Sigmoid colon (tissue), 7 donors: ENCODE results near the gene MED8. TPM values are rescaled to one million over a fixed set of nuclear protein-coding genes. Genes with fewer than 3 reads are reported as not detected.

Source experiments
- DNase-seq: peaks from one replicate; pipeline ENCODE4 v3.0.0-alpha.2; 2019
- H3K27ac ChIP-seq, 4 donors: fragments of 200-600 bp; sonication (generic); one replicate each; pipeline ENCODE4 v1.5.1; 2016 to 2019; ENCODE audit warnings: mild to moderate bottlenecking in 1 of 4
- H3K27me3 ChIP-seq, 3 donors: fragments of 200-600 bp; sonication (generic); one replicate each; pipeline ENCODE4 v1.5.1; 2019; ENCODE audit warnings: mild to moderate bottlenecking in 1 of 3
- H3K36me3 ChIP-seq, 4 donors: fragments of 200-600 bp; sonication (generic); one replicate each; pipeline ENCODE4 v1.5.1; 2016 to 2019
- H3K4me1 ChIP-seq, 4 donors: fragments of 200-600 bp; sonication (generic); one replicate each; pipeline ENCODE4 v1.5.1; 2017 to 2019
- H3K4me3 ChIP-seq, 4 donors: fragments of 200-600 bp; sonication (generic); one replicate each; pipeline ENCODE4 v1.5.1; 2017 to 2019; ENCODE audit warnings: mild to moderate bottlenecking in 2 of 4, moderate library complexity in 1 of 4
- H3K9me3 ChIP-seq, 4 donors: fragments of 200-600 bp in 3 of 4; sonication (generic) in 3 of 4; one replicate each; pipeline versions ENCODE4 v1.5.1 to v1.6.1; 2013 to 2019
- EP300 ChIP-seq, 4 donors: sonication (generic); formaldehyde crosslinking; IDR thresholded peaks; one replicate each; pipeline ENCODE4 v1.6.1; 2017; ENCODE audit warnings: antibody characterized with exemption in 4 of 4
- POLR2A ChIP-seq, 2 donors: fragments of 450-650 bp; IDR thresholded peaks; one replicate each; pipeline ENCODE4 v1.6.1; 2016; ENCODE audit warnings: antibody characterized with exemption in 2 of 2, mild to moderate bottlenecking in 2 of 2, moderate library complexity in 2 of 2
- POLR2AphosphoS5 ChIP-seq, 4 donors: sonication (generic); formaldehyde crosslinking; IDR thresholded peaks; one replicate each; pipeline ENCODE4 v1.6.1; 2017; ENCODE audit warnings: antibody characterized with exemption in 4 of 4
- WGBS, 2 donors: extraction: QIAGEN DNeasy Blood & Tissue Kit; methylation state at CpG; one replicate each; pipeline ENCODE4 v1.1.7; 2013; 5-methylcytosine and 5-hydroxymethylcytosine counted together
- intact Hi-C: fragments of 100-400 bp; cut with DNase I; formaldehyde crosslinking; loops from one replicate; pipeline ENCODE4 v1.15.1; 2023
- polyA plus RNA-seq, 3 donors: library from polyadenylated mRNA; stranded (reverse); fragments of 200-250 nt; gene quantifications; one replicate each; pipeline ENCODE4 v1.2.3, GENCODE V29; 2013
- total RNA-seq, 4 donors: library from RNA; depleted of rRNA; stranded (reverse); fragments of >200 nt; gene quantifications; one replicate each; pipeline ENCODE4 v1.1.0, GENCODE V29; 2016
- TF ChIP-seq, protein P1 (sequence below), 4 experiments: fragments of 450-650 bp in 3 of 4; fragments of 200-600 bp in 1 of 4; IDR thresholded peaks; one replicate each; pipeline ENCODE4 v1.5.1; 2016 to 2019; ENCODE audit warnings: antibody characterized with exemption in 4 of 4, mild to moderate bottlenecking in 3 of 4, moderate library complexity in 2 of 4
- donor health status: healthy with polysubstance abuse.
- donor health status: Bipolar disorder and iron deficiency.
- donor health status: healthy.

The MED8 gene
- total and polyA plus RNA-seq, 7 donors, result 25.3 to 43.9 (median 33.4) TPM

GRCh38 chr1:43392702-43393101 lies 3.1 kb upstream of the MED8 start:
- Histone ChIP-seq H3K9me3 (no peaks in the 10 kb centered on the region), H3K27me3 (no peaks in the 10 kb centered on the region), H3K27ac (no peak overlapping the region), H3K36me3 (peaks cover 0 to 15% (median 3%) of the 10 kb centered on the region in 4 donors), H3K4me1 (peaks cover 0 to 30% (median 25%) of the 10 kb centered on the region in 4 donors), H3K4me3 (no peak overlapping the region)
- WGBS, 2 donors, result 41 to 67% methylated on average over 3 of the region's 3 CpGs
- intact Hi-C loops, result no loop called here
- no peak for TF ChIP-seq POLR2AphosphoS5 (IDR thresholded peaks at IDR 0.05)
- TF ChIP-seq POLR2A (IDR thresholded peaks at IDR 0.05), result no peak
- TF ChIP-seq, protein P1, sequence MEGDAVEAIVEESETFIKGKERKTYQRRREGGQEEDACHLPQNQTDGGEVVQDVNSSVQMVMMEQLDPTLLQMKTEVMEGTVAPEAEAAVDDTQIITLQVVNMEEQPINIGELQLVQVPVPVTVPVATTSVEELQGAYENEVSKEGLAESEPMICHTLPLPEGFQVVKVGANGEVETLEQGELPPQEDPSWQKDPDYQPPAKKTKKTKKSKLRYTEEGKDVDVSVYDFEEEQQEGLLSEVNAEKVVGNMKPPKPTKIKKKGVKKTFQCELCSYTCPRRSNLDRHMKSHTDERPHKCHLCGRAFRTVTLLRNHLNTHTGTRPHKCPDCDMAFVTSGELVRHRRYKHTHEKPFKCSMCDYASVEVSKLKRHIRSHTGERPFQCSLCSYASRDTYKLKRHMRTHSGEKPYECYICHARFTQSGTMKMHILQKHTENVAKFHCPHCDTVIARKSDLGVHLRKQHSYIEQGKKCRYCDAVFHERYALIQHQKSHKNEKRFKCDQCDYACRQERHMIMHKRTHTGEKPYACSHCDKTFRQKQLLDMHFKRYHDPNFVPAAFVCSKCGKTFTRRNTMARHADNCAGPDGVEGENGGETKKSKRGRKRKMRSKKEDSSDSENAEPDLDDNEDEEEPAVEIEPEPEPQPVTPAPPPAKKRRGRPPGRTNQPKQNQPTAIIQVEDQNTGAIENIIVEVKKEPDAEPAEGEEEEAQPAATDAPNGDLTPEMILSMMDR (IDR thresholded peaks at IDR 0.05), result no peak
- TF ChIP-seq EP300 (IDR thresholded peaks at IDR 0.05), result no peak
- DNase-seq, result no peak

GRCh38 chr1:43388613-43389012 lies 987 bp downstream of the MED8 start:
- Histone ChIP-seq H3K4me3 (peak overlapping the region in 3 of 4 donors; percentile 73 to 87 (median 79)), H3K36me3 (peaks cover 28 to 38% (median 36%) of the 10 kb centered on the region in 4 donors), H3K9me3 (no peaks in the 10 kb centered on the region), H3K4me1 (peaks cover 0 to 32% (median 28%) of the 10 kb centered on the region in 4 donors), H3K27me3 (no peaks in the 10 kb centered on the region), H3K27ac (peak overlapping the region in 2 of 4 donors; percentile 86 to 89)
- intact Hi-C loops, result no loop called here
- no peak for DNase-seq
- WGBS, 2 donors, result 20 to 51% methylated on average over 3 of the region's 3 CpGs
- no peak for TF ChIP-seq POLR2A (IDR thresholded peaks at IDR 0.05)
- TF ChIP-seq, protein P1 (IDR thresholded peaks at IDR 0.05), result no peak
- no peak for TF ChIP-seq POLR2AphosphoS5 (IDR thresholded peaks at IDR 0.05)

- TF ChIP-seq, protein P1 (IDR thresholded peaks at IDR 0.05), result no peak
- Histone ChIP-seq H3K36me3 (peaks cover 28 to 44% (median 39%) of the 10 kb centered on the region in 4 donors), H3K9me3 (no peaks in the 10 kb centered on the region), H3K4me3 (no peak overlapping the region), H3K27me3 (no peaks in the 10 kb centered on the region), H3K4me1 (peaks cover 0 to 32% (median 28%) of the 10 kb centered on the region in 4 donors), H3K27ac (no peak overlapping the region)
- 76 to 80% methylated on average over 4 of the region's 4 CpGs for WGBS, 2 donors
- intact Hi-C loops, result no loop called here
- DNase-seq, result no peak
These were observed 1.5 kb downstream of the MED8 start for GRCh38 chr1:43387976-43388599.

DNA sequence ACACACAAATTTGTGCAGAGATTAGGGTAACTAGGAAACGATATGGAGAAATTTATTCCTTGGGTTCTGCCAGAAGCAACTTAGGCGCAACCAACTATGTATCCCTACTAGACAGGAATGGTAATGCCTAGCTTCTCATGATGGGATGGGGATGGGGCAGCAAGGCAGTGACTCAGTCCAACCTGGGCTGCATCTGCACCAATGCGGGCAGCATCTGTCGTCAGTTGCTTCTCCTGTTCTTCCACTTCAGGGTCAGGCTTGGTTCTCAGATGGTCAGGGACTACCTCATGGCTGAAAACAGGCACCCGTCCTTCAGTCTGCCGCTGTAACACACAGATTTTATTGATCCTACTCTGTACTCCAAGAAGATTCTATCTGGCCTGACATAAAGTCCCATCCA lies 2.9 kb downstream of the MED8 start:
- H3K27me3 ChIP-seq, result no peaks in the 10 kb centered on the region
- WGBS, 2 donors, result 95 to 97% methylated on average over 6 of the region's 6 CpGs
- intact Hi-C loops, result no loop called here
- TF ChIP-seq POLR2AphosphoS5 (IDR thresholded peaks at IDR 0.05) (no peak), EP300 (IDR thresholded peaks at IDR 0.05) (no peak), POLR2A (IDR thresholded peaks at IDR 0.05) (no peak)
- H3K9me3 ChIP-seq, result no peaks in the 10 kb centered on the region
- peaks cover 28 to 51% (median 41%) of the 10 kb centered on the region in 4 donors for H3K36me3 ChIP-seq
- H3K4me3 ChIP-seq, result no peak overlapping the region
- H3K27ac ChIP-seq, result no peak overlapping the region
- DNase-seq, result no peak
- peaks cover 0 to 43% (median 35%) of the 10 kb centered on the region in 4 donors for H3K4me1 ChIP-seq

- intact Hi-C loops, result no loop called here
These were observed 6.2 kb downstream of the MED8 start for GRCh38 chr1:43383449-43383848.

More at GRCh38 chr1:43383449-43383848, 6.2 kb downstream of the MED8 start:
- no peak for DNase-seq
- no peak overlapping the region for H3K4me3 ChIP-seq
- no peaks in the 10 kb centered on the region for H3K9me3 ChIP-seq
- H3K4me1 ChIP-seq, result peaks cover 0 to 25% (median 18%) of the 10 kb centered on the region in 4 donors
- peaks cover 28 to 60% (median 41%) of the 10 kb centered on the region in 4 donors for H3K36me3 ChIP-seq
- WGBS, 2 donors, result 68 to 98% methylated on average over 2 of the region's 2 CpGs
- TF ChIP-seq, protein P1 (IDR thresholded peaks at IDR 0.05), result no peak
- TF ChIP-seq POLR2AphosphoS5 (IDR thresholded peaks at IDR 0.05), result no peak
- TF ChIP-seq POLR2A (IDR thresholded peaks at IDR 0.05), result no peak
- no peak for TF ChIP-seq EP300 (IDR thresholded peaks at IDR 0.05)
- no peak overlapping the region for H3K27ac ChIP-seq
- H3K27me3 ChIP-seq, result no peaks in the 10 kb centered on the region
